HG03571 (cell line): ENCODE data around the gene KIAA0232.

ENCODE experiments used
- ATAC-seq: cut with Tn5 transposase; IDR thresholded peaks from one replicate; pipeline ENCODE4 v1.9.1; 2021; ENCODE audit not compliant: unreplicated experiment

The KIAA0232 gene, protein sequence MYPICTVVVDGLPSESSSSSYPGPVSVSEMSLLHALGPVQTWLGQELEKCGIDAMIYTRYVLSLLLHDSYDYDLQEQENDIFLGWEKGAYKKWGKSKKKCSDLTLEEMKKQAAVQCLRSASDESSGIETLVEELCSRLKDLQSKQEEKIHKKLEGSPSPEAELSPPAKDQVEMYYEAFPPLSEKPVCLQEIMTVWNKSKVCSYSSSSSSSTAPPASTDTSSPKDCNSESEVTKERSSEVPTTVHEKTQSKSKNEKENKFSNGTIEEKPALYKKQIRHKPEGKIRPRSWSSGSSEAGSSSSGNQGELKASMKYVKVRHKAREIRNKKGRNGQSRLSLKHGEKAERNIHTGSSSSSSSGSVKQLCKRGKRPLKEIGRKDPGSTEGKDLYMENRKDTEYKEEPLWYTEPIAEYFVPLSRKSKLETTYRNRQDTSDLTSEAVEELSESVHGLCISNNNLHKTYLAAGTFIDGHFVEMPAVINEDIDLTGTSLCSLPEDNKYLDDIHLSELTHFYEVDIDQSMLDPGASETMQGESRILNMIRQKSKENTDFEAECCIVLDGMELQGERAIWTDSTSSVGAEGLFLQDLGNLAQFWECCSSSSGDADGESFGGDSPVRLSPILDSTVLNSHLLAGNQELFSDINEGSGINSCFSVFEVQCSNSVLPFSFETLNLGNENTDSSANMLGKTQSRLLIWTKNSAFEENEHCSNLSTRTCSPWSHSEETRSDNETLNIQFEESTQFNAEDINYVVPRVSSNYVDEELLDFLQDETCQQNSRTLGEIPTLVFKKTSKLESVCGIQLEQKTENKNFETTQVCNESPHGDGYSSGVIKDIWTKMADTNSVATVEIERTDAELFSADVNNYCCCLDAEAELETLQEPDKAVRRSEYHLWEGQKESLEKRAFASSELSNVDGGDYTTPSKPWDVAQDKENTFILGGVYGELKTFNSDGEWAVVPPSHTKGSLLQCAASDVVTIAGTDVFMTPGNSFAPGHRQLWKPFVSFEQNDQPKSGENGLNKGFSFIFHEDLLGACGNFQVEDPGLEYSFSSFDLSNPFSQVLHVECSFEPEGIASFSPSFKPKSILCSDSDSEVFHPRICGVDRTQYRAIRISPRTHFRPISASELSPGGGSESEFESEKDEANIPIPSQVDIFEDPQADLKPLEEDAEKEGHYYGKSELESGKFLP (N-terminal part only)

DNA sequence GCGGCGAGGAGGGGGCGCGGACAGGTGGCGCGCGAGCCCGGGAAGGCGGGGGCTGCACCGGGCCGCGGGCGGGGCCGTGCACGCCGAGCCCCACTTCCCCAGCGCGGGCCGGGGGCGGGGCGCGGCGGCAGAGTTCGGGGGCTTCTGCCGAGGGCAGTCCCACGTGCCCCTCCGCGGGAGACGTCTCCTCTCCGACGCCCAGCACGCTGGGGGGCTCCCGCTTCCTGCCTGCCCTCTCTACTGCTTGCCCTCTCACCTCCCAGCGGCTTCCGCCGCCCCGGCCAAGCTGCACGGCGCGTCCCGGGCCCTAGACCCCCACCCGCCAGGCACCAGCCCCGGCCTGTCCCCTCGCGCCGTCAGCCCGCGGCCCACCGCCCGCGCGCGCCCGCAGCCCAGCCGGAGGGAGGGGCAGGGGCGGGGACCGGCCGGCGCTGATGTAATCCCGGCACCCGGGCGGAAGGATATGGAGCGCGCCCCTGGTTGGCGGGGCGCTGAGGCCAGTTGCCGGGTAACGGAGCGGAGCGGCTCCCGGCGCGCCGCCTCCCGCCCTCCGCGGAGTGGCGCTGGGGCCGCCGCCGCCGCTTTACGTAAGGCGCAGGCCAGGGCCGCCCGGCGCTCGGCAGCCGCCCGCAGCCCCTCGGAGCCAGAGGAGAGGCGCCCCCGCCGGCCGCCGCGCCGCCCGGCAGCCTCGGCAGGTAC is at the start of gene KIAA0232:
TSS of gene KIAA0232 (plus strand) at position 581 of the 699 bp plus-strand sequence. CDS start 41,727 bp downstream, outside the sequence.
- peak; percentile 67 for ATAC-seq

DNA sequence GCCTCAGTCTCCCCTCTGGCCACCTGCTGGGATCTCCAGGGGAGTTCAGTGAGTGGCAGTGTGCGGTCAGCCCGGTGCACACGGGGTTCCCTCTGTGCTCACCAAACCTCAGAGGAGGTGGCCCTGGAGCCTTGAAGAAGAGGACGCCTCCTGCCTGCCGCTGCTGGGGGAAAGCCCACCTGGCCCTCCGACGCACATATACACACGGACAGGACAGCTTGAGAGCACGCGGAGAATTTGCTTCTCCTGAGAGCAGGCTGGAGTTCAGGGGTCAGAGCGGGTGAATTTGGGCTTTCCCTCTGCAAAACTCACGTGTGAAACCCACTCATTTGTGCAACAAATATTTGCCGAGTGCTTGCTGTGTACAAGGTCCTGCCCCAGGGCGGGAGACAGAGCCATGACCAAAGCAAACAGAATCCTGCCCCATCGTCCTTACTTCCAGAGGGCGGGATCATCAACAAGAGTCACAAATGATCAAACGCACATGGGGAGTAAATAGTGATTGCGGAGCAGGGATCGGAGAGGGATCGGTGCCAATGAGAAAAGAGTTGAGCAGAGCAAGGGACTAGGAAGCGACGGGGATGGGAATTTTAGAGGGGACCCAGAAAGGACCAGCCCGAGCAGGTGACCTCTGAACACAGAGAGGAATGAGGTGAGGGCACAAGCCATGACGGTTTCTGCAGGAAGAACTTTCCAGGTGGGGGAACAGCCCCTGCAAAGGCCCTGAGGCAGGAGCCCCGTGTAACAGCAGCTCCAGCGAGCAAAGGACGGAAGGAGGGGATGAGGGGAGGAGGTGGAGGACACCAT is 49.0 kb upstream of the KIAA0232 start:
- ATAC-seq: no peak

DNA sequence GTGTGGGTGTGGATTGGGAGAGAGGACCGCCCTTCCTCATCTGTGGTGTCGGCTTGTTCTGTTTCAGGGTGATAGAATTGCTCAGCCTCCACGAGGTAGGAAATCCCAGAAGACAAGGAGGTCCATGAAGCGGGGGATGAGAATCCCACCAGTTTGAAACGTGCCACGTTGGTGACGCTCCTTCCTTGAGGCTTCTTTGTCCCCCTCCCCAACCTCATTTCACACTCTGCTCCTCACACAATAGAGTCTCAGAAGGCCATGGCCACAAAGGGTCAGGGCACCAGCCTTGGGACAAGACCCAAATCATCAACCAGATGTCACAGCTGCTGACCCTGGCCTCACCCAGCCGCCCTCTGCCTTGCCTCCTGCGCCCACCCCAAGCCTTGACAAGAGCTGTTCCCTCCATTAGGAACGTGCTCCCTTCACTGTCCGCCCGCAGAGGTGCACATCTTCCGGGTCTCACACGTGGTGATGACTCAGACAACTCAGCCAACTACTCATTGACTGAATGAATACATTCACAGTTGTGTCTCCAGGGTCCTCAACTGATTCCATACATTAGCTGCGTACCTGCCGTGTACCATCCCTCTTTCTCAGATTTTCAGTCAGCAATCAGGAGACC is 48.3 kb upstream of the KIAA0232 start:
- no peak for ATAC-seq

DNA sequence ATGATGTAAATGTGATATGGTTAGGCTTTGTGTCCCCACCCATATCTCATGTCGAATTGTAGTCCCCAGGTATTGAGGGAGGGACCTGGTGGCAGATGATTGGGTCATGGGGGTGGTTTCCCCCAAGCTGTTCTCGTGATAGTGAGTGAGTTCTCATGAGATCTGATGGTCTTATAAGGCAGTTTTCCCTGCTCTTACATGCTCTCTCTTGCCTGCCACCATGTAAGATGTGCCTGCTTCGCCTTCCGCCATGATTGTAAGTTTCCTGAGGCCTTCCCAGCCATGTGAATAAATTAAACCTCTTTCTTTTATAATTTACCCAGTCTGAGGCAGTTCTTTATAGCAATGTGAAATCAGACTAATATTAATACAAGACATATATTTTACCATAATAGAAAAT is 42.6 kb upstream of the KIAA0232 start:
- no peak for ATAC-seq

DNA sequence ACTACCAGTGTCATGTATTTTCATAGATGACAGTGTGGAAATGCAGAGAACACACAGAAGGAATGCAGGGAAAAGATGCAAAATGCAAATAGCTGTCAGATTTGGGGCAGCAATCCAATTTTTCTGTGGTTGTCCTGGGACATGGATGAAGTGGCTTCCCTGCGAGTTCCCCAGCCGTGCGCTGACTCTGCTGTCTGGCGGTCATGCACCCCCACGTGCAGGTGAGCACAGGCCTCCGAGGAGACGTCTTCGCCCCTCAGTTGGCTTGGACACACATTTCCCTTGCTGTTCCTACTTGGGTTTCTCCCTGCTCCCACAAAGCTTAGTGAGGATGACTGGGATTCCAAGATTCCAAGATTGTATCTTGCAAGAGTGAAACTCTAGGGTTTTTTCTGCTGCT is 42.2 kb upstream of the KIAA0232 start:
- no peak for ATAC-seq

DNA sequence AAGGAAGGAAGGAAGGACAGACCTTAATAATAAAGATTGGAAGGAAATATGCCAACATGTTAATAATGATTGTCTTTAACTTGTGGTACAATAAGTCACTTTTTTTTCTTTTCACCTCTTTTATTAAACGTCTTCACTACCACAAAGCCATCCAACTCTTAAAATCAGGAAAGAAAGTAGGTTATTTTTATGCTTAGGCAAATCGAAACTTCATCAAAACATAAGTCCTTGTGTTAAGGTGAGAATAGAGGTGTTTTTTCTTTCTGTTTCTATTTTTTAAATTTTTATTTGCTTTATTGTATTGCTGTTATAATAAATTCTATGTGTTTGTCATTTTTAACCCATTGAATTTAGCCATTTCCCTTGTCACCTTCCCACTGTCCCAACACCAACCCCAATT is 40.0 kb upstream of the KIAA0232 start:
- no peak for ATAC-seq

DNA sequence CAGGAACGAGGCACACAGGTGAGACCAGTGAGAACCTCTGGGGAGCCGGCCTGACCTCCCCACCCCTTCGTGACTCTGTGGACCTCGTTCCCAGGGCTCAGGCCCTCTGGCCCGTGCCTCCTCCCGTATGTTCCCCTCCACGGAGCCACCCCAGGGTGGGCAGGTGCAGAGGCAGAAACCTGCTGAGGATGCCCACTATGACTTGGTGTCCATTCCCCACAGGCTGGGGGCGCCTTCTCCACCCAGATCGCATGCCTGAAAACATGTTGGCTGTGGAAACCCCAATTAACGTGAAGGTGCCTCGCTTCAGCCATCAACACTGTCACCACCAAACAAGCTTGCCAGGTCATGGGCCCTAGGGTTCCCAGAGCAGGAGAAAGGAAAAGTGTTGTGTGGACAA is 39.5 kb upstream of the KIAA0232 start:
- no peak for ATAC-seq

DNA sequence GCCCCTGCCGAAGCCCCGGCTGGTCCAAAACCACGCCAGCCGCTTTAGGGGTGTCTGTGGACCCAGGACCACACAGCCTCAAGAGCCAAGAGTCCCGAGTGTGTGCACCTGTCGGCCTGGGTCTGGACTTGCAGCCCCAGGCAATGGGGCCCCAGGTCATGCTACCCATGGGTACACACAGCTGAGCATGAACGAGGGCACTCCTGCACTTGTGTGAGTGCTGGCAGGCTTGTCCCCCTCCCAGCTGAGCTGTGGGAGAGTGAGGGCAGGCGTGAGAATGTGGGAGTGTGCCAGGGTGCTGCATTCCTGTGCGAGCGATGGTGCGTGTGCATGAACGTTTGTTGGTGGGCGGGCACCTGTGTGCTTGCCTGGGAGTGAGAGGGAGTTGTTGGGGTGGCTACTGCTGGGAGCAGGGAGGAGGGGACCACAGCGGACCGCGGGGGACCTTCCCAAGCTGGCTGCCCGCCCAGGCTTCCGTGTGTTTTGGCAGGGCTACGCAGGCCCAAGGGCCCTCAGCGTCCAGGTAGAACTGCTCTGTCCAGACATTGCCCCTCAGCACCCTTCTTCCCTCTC is 35.7 kb upstream of the KIAA0232 start:
- no peak for ATAC-seq

DNA sequence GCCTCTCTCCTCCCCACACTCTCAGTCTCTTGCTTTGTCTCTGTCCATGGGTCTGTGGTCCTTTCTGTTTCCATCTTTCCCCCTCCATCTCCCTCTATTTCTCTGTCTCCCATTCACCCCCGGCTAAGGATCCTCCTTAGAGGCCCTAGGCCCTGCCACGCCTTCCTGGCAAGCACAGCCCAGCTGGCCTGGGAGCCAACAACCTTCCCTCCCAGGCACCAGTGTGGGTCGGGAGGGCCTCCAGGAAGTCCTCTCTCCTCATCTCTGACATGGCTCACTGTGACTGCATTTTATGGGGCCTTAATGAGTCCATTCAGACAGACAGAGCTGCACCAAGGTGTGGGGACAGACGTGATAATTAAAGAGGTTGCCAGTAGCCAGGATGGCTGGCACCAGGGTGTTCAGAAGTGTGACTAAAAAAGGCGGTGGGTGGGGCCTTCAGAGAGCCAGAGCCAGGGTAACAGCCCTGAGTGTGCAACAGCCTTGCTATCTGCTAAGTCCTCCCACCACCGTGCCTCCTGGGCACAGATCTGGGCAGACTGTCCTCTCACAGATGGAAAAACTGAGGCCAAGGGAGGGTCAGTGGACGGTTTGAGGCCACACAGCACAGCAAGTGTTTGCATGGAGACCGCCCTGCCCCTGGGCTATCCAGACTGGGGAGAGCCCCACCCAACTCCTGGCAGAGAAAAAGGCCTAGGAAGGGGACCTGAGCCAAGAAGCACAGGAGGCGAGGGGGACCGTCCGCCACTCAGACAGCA is 35.1 kb upstream of the KIAA0232 start:
- ATAC-seq: no peak

DNA sequence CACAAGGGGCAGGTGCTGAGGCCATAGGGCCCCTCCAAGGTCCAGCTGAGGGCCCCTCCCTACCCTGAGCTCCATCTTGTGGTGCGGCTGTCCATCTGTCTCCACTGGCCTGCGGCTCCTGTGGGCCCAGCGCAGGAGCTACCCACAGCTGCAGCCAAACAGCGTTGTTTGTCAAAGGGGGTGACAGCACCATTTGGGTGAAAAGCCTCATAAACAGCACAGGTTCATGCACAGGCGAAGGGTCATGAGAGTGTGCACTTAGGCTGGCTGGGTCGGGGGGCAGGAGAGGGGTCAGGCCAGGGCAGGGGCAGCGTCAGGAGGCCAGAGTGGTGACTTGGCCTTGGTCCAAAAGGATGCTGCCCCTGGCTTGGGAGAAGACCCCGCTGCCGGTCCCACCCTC is 34.2 kb upstream of the KIAA0232 start:
- ATAC-seq: no peak

DNA sequence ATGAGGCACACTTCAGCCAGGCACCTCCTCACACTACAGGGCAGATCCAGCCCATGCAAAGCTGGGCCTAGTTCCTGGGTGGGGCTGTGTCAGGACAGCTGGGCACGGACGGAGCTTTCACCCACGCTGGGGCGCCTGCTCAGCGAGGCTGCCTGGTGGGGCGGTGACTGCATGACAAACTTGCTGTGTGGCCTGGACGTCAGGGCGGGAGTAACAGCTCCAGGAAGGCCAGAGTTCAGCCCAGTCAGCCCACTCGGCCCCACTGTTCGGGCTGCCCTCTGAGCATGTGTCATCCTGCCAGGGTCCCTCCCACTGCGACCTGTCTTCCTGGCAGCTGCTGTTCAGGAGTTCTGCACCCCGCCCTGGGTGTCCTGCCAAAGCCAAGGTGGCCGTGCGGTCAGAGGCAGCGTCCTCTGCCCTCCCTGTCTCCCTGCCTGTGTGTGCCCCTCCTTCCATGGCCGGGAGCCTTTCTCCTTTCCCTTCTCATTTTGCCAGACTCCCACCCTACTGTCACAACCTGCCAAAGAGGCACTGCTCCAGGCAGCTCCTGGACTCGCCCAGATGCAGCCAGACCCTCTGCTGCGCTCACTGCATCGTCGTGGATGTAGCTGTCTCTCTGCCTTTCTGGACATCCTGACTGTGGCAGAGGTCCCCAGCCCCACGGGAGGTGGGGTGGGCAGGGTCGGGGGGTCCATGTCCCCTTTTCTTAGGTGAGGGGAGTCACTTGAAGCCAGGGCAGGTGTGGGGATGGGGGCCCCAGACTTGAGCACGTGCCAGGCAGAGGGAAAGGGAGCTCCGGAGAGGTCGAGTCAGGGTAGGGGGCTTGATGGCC is 33.0 kb upstream of the KIAA0232 start:
- ATAC-seq: no peak

DNA sequence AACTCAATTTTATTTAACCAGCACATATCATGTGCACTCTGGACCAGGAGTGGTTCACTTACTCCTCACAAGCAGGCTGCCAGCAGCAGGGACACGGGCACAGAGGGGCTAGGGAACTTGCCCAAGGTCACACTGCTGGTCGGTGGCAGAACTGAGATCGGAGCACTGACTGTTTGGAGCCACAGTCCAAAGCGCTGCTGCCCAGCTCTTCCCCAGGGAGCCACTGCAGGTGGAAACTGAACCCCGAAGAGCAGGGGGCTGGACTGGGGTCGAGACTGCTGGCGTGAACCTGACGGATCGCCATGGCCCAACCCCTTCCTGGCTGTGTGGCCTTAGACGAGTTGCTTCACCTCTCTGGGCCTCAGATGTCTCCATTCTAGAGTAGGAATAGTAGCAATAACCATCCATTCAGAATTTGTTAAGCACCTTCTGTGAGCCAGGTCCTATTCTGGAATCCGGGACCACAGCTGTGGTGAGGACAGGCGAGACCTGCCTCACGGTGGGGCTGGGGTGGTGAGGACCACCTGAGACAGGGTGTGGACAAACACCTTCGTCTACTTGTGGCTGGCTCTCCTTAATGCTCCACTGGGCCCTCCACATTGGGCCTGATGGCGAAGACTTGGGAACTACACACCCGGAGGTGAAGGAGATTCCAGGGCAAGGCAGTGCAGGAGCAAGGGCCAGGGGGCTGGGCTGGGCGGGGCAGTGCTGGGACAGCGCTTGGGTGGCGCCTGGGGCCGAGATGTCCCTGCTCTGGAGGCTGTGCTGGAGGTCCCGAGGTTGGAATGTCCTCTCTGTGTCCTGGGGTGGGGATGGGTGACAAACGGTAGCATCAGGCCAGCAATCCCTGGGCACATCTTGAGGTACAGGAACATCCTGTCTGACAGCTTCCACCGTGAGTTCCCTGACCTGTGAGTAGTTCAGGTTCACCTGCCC is 32.0 kb upstream of the KIAA0232 start:
- ATAC-seq: no peak

DNA sequence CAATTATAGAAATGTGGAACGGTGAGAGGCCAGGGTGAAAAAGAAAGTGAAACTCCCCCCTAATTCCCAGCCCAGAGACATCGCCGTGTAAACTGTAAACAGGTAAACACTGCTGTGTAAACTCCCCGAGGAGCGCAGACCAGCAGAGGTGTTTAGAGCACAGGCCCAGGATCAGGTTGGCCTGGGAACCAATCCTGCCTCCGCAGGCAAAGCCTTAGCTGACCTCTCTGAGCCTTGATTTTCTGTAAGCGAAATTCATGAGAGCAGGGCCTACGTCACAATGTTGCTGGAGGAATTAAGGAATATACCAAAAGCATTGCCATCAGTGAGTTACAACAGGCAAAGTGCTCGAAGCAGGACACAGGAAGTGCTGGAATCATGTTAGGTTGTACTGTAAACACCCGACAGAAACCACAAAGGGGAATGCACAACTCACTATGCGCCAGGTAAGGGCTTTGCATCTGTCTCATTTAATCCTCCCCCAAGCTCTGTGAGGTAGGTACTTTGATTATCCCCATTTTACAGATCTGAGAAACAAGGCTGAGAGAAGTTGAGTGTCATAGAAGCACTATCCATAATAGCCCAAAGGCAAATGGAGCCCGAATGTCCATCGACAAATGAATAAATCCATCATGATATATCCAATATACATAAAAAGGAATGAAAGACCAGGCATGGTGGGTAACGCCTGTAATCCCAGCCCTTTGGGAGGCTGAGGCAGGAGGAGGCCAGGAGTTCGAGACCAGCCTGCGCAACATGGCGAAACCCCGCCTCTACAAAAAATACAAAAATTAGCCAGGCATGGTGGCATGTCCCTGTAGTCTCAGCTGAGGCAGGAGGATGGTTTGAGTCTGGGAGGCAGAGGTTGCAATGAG is 30.7 kb upstream of the KIAA0232 start:
- ATAC-seq: no peak

DNA sequence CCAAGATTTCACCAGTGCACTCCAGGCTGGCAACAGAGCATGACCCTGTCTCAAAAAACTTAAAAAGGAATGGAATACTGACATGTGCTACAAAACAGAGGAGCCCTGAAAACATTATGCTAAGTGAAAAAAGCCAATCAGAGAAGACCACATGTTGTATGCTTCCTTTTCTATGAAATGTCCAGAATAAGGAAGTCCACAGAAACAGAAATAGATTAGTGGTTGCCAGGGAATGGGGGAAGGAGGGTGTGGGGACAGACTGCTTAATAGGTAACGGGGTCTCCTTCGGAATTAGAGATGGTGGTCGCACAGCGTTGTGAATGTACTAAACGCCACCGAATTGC is 30.1 kb upstream of the KIAA0232 start:
- no peak for ATAC-seq

DNA sequence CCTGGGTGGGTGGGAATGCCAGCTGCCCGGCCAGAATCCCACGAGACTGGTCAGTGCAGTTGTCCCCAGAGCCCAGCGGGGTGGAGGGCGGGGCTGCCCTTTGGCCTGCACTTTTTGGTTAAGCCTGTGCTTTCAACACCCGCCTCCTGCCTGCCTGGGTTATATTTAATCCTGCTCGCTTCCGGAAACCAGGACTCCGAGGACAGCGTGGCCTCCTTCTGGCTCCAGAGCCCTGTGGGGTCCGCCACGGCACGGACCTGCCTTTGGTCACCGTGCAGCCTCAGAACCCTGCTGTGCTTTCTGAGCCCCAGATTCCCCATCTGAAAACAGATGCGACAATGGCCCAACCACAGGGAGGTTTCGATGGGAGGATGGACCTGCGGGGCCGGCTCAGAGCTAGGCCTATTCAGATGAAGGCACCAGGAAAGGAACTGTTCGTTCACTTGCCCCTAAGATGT is 29.4 kb upstream of the KIAA0232 start:
- no peak for ATAC-seq

DNA sequence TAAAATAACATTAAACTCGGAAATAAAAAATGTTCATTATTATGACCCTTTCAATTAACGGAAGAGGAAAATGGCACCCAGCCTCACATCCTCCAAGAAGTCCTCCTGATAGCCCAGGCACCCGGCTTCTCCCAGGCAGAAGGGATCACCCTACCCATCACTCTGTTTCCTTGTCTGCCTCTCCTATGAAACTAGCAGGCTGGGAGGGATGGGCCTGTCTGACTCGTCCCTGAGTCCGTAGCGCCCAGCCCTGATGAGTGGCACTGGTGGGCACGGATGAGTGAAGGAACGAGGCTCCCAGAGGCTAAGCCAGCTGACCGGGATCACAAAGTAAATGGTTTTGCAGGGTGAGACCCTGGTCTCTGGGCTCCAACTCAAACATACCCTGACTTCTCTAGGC is 28.6 kb upstream of the KIAA0232 start:
- no peak for ATAC-seq
